T-helper 2 cell treated with Interferon-gamma antibody and Interleukin-4, amounts not matched to agents 5 μg/mL and 100 μg/mL, for 36 hours (primary cell): ENCODE results near the gene ANKK1.

Experiments used
- DNase-seq: peaks from one replicate; pipeline ENCODE4 v3.0.0; 2021; ENCODE audit warnings: low spot score
- H3K27ac Mint-ChIP-seq: one replicate; pipeline ENCODE4 v1.8.0; 2021; ENCODE audit warnings: mild to moderate bottlenecking, mixed read lengths
- H3K27me3 Mint-ChIP-seq: one replicate; pipeline ENCODE4 v1.8.0; 2021; ENCODE audit warnings: low read depth, mixed read lengths
- H3K36me3 Mint-ChIP-seq: one replicate; pipeline ENCODE4 v1.8.0; 2021; ENCODE audit warnings: low read depth, mixed read lengths
- H3K4me1 Mint-ChIP-seq: one replicate; pipeline ENCODE4 v1.8.0; 2021; ENCODE audit warnings: low read depth, mixed read lengths
- H3K4me3 Mint-ChIP-seq: one replicate; pipeline ENCODE4 v1.8.0; 2022; ENCODE audit warnings: mild to moderate bottlenecking, moderate library complexity, mixed read lengths
- H3K9me3 Mint-ChIP-seq: one replicate; pipeline ENCODE4 v1.8.0; 2021; ENCODE audit warnings: mixed read lengths

The ANKK1 gene

DNA sequence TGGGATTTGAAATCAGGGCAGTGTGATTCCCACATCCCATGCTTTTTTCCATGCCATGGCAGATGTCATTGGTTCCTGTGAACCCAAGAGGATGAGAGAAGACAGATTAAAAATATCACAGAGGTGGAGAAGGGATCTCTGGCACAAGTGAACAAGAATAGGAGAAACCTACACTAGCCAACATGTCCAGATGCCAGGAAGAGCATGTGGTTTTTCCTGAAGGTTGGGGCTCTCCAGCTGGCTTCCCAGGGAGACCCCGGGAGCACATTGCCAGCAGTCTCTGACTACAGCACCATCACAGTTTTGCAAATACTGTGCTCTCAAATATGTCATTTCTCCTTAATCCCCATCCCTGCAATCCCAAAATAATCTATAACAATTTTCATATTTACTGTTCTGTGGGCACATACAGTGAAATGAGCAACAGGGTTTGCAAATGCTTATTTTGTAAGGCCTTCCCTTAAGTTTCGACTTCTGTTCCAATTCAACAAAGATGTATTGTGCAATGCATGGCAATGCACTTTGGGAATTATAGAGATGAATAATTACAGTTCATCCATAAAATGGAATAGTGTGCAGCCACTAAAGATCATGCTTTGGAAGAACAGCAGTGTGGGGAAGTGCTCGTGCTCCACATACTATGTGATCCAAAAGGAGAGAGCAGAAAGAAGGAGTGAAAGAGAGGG is 4.8 kb downstream of the ANKK1 start:
- H3K9me3 Mint-ChIP-seq = no peaks in the 10 kb centered on the region
- no peak for DNase-seq
- no peaks in the 10 kb centered on the region for H3K36me3 Mint-ChIP-seq
- no peak overlapping the region for H3K27ac Mint-ChIP-seq
- peaks cover under 1% of the 10 kb centered on the region for H3K27me3 Mint-ChIP-seq
- H3K4me3 Mint-ChIP-seq = no peak overlapping the region
- no peaks in the 10 kb centered on the region for H3K4me1 Mint-ChIP-seq

DNA sequence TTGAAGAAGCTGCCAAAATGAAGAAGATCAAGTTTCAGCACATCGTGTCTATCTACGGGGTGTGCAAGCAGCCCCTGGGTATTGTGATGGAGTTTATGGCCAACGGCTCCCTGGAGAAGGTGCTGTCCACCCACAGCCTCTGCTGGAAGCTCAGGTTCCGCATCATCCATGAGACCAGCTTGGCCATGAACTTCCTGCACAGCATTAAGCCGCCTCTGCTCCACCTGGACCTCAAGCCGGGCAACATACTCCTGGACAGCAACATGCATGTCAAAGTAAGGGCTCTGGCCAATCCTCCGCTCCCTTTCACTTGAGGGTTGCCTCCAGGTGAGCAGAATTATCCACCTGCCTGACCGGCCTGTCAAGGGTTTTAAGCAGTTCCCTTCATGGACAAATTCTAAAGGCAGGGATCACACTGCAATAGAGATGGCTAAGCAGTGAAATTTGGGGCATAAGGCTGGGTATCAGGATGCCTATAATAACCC is 6.0 kb downstream of the ANKK1 start:
- no peak overlapping the region for H3K4me3 Mint-ChIP-seq
- no peaks in the 10 kb centered on the region for H3K9me3 Mint-ChIP-seq
- no peak overlapping the region for H3K27ac Mint-ChIP-seq
- no peaks in the 10 kb centered on the region for H3K4me1 Mint-ChIP-seq
- no peaks in the 10 kb centered on the region for H3K27me3 Mint-ChIP-seq
- H3K36me3 Mint-ChIP-seq = no peaks in the 10 kb centered on the region
- no peak for DNase-seq

GRCh38 chr11:113394919-113395318 is 7.3 kb downstream of the ANKK1 start:
- Mint-ChIP-seq H3K27ac (no peak overlapping the region), H3K36me3 (no peaks in the 10 kb centered on the region), H3K9me3 (no peaks in the 10 kb centered on the region), H3K4me1 (no peaks in the 10 kb centered on the region), H3K4me3 (no peak overlapping the region), H3K27me3 (no peaks in the 10 kb centered on the region)
- no peak for DNase-seq

- no peaks in the 10 kb centered on the region for H3K4me1 Mint-ChIP-seq
- no peak overlapping the region for H3K27ac Mint-ChIP-seq
- no peaks in the 10 kb centered on the region for H3K9me3 Mint-ChIP-seq
- no peaks in the 10 kb centered on the region for H3K27me3 Mint-ChIP-seq
- DNase-seq = no peak
- no peak overlapping the region for H3K4me3 Mint-ChIP-seq
- no peaks in the 10 kb centered on the region for H3K36me3 Mint-ChIP-seq
These were observed 8.3 kb downstream of the ANKK1 start for GRCh38 chr11:113395782-113396336.

DNA sequence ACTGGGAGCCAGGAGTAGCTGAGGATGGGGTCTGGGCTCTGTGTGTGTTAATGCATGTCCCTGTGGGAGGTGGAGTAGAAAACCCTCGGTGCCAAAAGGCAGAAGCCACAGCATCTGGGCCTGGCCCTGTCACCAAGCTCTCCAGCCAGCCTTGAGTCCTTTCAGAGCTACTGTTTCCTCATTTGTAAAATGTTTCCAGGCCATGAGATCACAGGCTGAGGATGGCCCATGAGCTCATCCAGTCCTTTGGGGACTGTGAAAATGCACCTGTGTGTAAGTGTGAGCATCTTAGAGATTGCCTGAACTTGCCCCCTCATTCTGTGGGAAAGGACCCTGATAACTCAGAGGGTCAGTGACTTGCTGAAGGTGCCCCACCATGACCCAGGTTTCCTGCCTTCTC is 9.1 kb downstream of the ANKK1 start:
- Mint-ChIP-seq H3K4me3 (no peak overlapping the region), H3K27me3 (no peaks in the 10 kb centered on the region), H3K27ac (no peak overlapping the region), H3K9me3 (no peaks in the 10 kb centered on the region), H3K36me3 (no peaks in the 10 kb centered on the region), H3K4me1 (no peaks in the 10 kb centered on the region)
- no peak for DNase-seq

- no peak overlapping the region for H3K27ac Mint-ChIP-seq
- no peak for DNase-seq
- H3K9me3 Mint-ChIP-seq = no peaks in the 10 kb centered on the region
- H3K4me3 Mint-ChIP-seq = no peak overlapping the region
- no peaks in the 10 kb centered on the region for H3K4me1 Mint-ChIP-seq
- no peaks in the 10 kb centered on the region for H3K36me3 Mint-ChIP-seq
- H3K27me3 Mint-ChIP-seq = no peaks in the 10 kb centered on the region
These were observed 9.6 kb downstream of the ANKK1 start for GRCh38 chr11:113397212-113397611.

GRCh38 chr11:113397821-113398220 is 10.2 kb downstream of the ANKK1 start:
- Mint-ChIP-seq H3K4me1 (no peaks in the 10 kb centered on the region), H3K4me3 (no peak overlapping the region), H3K27ac (no peak overlapping the region), H3K27me3 (no peaks in the 10 kb centered on the region), H3K36me3 (no peaks in the 10 kb centered on the region), H3K9me3 (no peaks in the 10 kb centered on the region)
- no peak for DNase-seq

DNA sequence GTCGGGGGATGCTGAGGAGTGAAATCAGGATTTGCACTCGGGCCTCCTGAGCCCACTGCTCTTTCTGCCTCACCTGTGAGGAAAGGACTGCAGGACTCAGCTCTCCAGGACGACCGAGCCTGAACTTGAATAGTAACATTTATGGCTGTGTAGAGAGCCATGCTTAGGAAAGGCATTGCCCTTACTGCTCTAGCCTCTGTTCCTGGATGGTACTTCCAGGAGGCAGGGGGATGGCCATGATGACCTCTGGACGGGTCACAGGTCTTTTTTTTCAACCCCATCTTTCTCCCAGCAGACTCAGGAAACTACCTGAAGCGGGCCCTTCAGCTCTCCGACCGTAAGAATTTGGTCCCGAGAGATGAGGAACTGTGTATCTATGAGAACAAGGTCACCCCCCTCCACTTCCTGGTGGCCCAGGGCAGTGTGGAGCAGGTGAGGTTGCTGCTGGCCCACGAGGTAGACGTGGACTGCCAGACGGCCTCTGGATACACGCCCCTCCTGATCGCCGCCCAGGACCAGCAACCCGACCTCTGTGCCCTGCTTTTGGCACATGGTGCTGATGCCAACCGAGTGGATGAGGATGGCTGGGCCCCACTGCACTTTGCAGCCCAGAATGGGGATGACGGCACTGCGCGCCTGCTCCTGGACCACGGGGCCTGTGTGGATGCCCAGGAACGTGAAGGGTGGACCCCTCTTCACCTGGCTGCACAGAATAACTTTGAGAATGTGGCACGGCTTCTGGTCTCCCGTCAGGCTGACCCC is 11.3 kb downstream of the ANKK1 start:
- no peak overlapping the region for H3K27ac Mint-ChIP-seq
- no peaks in the 10 kb centered on the region for H3K27me3 Mint-ChIP-seq
- H3K4me1 Mint-ChIP-seq = no peaks in the 10 kb centered on the region
- H3K36me3 Mint-ChIP-seq = no peaks in the 10 kb centered on the region
- no peaks in the 10 kb centered on the region for H3K9me3 Mint-ChIP-seq
- no peak overlapping the region for H3K4me3 Mint-ChIP-seq
- DNase-seq = no peak

DNA sequence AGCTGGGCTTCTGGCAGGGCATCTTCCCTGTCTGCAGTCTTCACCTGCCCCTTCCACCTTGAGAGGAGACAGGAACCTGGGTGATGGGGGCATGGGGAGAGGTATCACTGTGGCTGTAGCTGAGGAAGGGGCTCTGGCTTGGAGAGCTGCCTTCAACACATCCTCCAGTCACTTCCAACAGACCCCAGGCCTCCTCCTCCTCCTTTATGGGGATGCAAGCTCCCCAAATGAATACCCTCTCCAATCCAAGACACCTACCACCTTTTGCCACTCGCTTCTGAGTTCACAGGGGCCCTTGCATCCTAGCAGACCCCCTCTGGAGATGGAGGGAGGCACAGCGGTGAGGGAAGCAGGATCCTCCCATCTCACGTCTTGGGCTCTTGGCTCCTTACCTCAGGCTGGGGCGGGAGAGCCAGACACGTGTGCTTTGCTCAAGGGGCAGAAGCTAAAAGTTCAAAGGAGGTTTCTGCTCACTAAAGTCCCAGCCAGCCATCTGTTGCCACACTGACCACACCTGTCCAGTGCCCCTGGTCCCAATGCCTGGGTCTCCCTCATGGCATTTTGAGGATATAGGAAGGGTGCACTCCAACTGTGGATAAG is 13.2 kb downstream of the ANKK1 start:
- no peaks in the 10 kb centered on the region for H3K9me3 Mint-ChIP-seq
- H3K27ac Mint-ChIP-seq = no peak overlapping the region
- H3K4me1 Mint-ChIP-seq = no peaks in the 10 kb centered on the region
- no peaks in the 10 kb centered on the region for H3K36me3 Mint-ChIP-seq
- no peak for DNase-seq
- H3K27me3 Mint-ChIP-seq = peaks cover 4% of the 10 kb centered on the region
- no peak overlapping the region for H3K4me3 Mint-ChIP-seq

- Mint-ChIP-seq H3K4me1 (no peaks in the 10 kb centered on the region), H3K4me3 (no peak overlapping the region), H3K27ac (no peak overlapping the region), H3K36me3 (no peaks in the 10 kb centered on the region), H3K9me3 (no peaks in the 10 kb centered on the region), H3K27me3 (peaks cover 4% of the 10 kb centered on the region)
- DNase-seq = no peak
These were observed 14.1 kb downstream of the ANKK1 start for GRCh38 chr11:113401718-113402117.

DNA sequence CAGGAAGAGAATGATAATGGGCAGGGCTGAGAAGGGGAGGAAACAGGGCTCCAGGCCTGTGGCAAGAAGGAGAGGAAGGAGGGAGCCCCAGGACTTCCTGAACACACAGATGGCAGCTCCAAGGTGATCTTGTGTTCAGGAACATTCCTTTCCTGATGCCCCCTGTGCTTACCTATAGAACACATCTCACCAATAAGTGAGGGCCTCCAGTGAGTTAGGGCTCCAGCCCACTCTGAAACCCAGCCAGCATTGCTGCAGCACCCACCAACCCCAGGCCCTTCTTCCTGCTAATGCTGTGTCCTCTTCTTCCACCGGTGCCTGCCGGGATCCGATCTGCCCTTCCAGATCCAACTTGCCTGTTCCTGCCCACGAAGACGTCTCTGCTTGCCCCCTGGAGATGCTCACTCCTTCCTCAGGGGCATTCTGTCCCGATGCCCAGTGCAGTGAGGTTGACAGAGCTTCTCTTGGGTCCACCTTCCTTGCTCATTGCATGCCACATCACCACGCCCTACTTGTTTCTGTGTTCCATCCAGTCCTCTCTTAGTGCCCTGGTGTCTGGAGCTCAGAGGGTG is 17.4 kb downstream of the ANKK1 start:
- no peak overlapping the region for H3K27ac Mint-ChIP-seq
- H3K9me3 Mint-ChIP-seq = no peaks in the 10 kb centered on the region
- H3K27me3 Mint-ChIP-seq = peaks cover 4% of the 10 kb centered on the region
- no peak overlapping the region for H3K4me3 Mint-ChIP-seq
- no peaks in the 10 kb centered on the region for H3K4me1 Mint-ChIP-seq
- no peaks in the 10 kb centered on the region for H3K36me3 Mint-ChIP-seq
- no peak for DNase-seq

DNA sequence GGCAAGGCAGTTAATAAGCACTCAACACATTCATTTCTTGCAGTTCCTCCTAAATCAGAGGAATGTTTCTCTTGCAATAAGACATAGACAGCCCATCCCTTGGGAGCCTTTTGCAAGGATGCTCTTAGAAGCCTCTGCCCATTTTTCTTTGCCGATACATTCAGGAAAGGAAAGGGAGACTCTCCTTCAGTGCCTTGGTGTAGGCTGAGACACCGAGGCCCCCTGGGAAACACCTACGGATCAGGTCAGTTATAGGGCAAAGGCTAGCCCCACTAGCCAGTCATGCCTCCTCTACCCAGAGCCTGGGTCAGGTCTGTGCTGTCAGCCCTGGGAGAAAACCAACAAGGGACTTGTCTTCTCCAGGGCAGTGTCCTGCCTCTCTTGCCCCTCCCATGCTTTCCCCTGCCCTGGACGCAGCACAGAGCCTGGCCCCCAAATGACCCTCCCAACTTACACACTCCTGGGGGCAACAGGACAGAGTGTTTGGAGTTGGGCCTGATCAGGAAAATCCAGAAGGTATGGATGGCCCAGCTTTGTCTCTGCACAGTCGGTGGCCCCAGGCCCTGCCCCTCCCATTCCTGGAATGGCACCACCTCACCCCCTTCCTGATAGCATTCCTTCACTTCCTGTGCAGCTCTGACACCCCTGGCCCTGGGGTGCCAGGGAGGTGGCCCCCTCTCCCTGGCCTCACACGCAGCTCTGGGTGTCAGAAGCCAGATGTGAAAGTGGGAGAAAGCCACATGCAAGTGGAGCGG is 18.3 kb downstream of the ANKK1 start:
- no peaks in the 10 kb centered on the region for H3K9me3 Mint-ChIP-seq
- H3K4me3 Mint-ChIP-seq = no peak overlapping the region
- no peak overlapping the region for H3K27ac Mint-ChIP-seq
- H3K36me3 Mint-ChIP-seq = no peaks in the 10 kb centered on the region
- H3K4me1 Mint-ChIP-seq = no peaks in the 10 kb centered on the region
- peaks cover 4% of the 10 kb centered on the region for H3K27me3 Mint-ChIP-seq
- no peak for DNase-seq

DNA sequence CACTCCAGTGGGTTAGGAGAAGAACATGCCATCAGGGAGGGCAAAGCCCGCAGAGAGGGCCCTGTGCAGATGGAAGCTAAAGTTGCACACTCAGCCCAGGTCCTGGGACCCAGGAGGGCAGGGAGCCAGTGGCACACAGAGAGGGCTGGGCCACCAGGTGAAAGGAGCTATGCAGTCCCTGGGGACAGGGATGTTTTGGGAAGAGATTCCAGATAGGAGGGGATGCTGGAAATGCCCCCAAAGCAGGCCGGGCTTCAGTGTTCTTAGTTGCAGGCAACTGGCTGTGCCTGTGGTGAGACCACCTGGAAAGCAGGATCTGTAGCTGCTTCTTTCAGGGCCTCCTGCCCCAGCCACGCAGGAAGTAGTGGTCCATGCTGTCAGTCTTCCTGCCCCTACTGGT is 19.6 kb downstream of the ANKK1 start:
- no peak overlapping the region for H3K4me3 Mint-ChIP-seq
- H3K27ac Mint-ChIP-seq = no peak overlapping the region
- H3K27me3 Mint-ChIP-seq = peaks cover 4% of the 10 kb centered on the region
- no peaks in the 10 kb centered on the region for H3K36me3 Mint-ChIP-seq
- no peaks in the 10 kb centered on the region for H3K4me1 Mint-ChIP-seq
- no peaks in the 10 kb centered on the region for H3K9me3 Mint-ChIP-seq
- no peak for DNase-seq
